ENCODE measurements around the gene XRCC4. TPM values are rescaled to one million over a fixed set of nuclear protein-coding genes. Genes with fewer than 3 reads are reported as not detected.

XRCC4 gene
- total and polyA plus RNA-seq, 2 of the 8 experiments (the other 6 are each of a cell fraction or from before 2014, with no cell fraction given), result 3.0 to 8.3 TPM

DNA sequence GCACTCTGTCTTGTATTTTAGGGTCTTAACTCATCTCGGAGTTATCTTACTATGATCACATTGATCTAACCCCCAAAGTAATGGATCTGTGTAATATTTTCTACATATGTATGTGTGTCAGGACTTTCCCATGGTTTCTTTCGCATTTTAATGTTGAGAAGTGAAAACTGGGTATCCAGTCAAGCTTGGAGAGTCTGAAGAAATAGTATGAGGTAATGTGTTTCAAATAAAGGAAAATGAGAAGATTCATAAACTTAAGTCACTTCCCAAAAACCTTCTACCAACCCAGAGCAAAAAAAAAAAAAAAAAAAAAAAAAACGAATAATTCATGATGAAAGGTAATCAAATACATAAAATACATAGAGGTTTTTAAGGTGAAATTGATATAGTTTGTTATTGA is 206.4 kb downstream of the XRCC4 start:
- Histone ChIP-seq H3K18ac (ENCODE audit: extremely low read depth, low read length) (no peak overlapping the region), H3K4me3 (ENCODE audit: extremely low read depth in 1 of 4, insufficient read depth in 2 of 4, low read depth in 3 of 4, low read length in 4 of 4) (no peak overlapping the region), H2AFZ (ENCODE audit: low read length) (no peak overlapping the region), H3K4me1 (replicated peaks in 1 of 4; ENCODE audit: control insufficient read depth in 3 of 4, insufficient read depth in 4 of 4, low read length in 3 of 4) (no peaks in the 10 kb centered on the region), H4K5ac (ENCODE audit: insufficient read length, low read depth, low read length) (no peak overlapping the region), H3K56ac (replicated peaks; ENCODE audit: insufficient read length, low read depth, low read length) (no peak overlapping the region), H2BK20ac (ENCODE audit: low read length) (no peak overlapping the region), H3K9ac (replicated peaks in 1 of 4; ENCODE audit: extremely low read depth in 1 of 4, low read depth in 3 of 4, low read length in 3 of 4) (no peak overlapping the region), H3K79me1 (ENCODE audit: low read depth, low read length) (no peaks in the 10 kb centered on the region), H2BK12ac (ENCODE audit: low read depth, low read length) (no peak overlapping the region), H2BK120ac (replicated peaks; ENCODE audit: low read depth, low read length) (no peak overlapping the region), H3K14ac (ENCODE audit: insufficient read length) (no peak overlapping the region), H3K27me3 (replicated peaks in 1 of 4; ENCODE audit: control insufficient read depth in 3 of 4, extremely low read depth in 1 of 4, insufficient read depth in 3 of 4, low read length in 3 of 4) (no peaks in the 10 kb centered on the region), H3K27ac (ENCODE audit: low read depth, low read length) (no peak overlapping the region), H4K91ac (replicated peaks; ENCODE audit: insufficient read length, low read length) (no peak overlapping the region), H2AK5ac (ENCODE audit: low read depth, low read length) (no peak overlapping the region), H3K4ac (replicated peaks; ENCODE audit: insufficient read length, low read depth, low read length) (no peak overlapping the region), H3K79me2 (ENCODE audit: control insufficient read depth in 1 of 2, insufficient read depth in 2 of 2, low read length in 2 of 2) (no peaks in the 10 kb centered on the region), H4K20me1 (replicated peaks in 1 of 2; ENCODE audit: control insufficient read depth in 1 of 2, insufficient read depth in 2 of 2, low read length in 2 of 2) (no peaks in the 10 kb centered on the region), H3K23me2 (ENCODE audit: low read depth, low read length) (no peaks in the 10 kb centered on the region), H3K9me3 (ENCODE audit: insufficient read depth in 2 of 2, low read depth in 1 of 2, low read length in 1 of 2) (no peaks in the 10 kb centered on the region), H3K4me2 (ENCODE audit: insufficient read depth in 1 of 2, low read depth in 2 of 2, low read length in 2 of 2) (no peak overlapping the region), H3K36me3 (ENCODE audit: control insufficient read depth in 2 of 4, insufficient read depth in 4 of 4, low read length in 3 of 4) (no peaks in the 10 kb centered on the region), H2BK5ac (ENCODE audit: low read depth, low read length) (no peak overlapping the region), H3K23ac (ENCODE audit: insufficient read length) (no peak overlapping the region), H2BK15ac (ENCODE audit: low read length) (no peak overlapping the region), H4K8ac (ENCODE audit: extremely low read depth, insufficient read depth, low read length) (no peak overlapping the region)
- CTCF ChIA-PET (ENCODE audit: partially characterized antibody), result no interaction called here
- whole genome bisulfite sequencing, 2 experiments (ENCODE audit: extremely low coverage in 1 of 2, insufficient coverage in 1 of 2, insufficient read length in 1 of 2, insufficient replicate concordance in 2 of 2, low coverage in 1 of 2, low lambda C conversion rate in 2 of 2, missing lambda C conversion rate in 1 of 2), result 91% methylated on average over 3 of the region's 3 CpGs; no CpG with 5 or more reads in 1 of the 2 experiments
- DNase-seq (ENCODE audit: low read depth in 1 of 2, low spot score in 2 of 2) (no peak), FAIRE-seq (no peak)
- POLR2A ChIA-PET (ENCODE audit: partially characterized antibody), result no interaction called here
- no peak for TF ChIP-seq SIN3A (conservative IDR thresholded peaks at IDR 0.05 in 1 of 2, IDR thresholded peaks at IDR 0.05 in 1 of 2; ENCODE audit: low read depth in 1 of 2, low read length in 2 of 2)
- no peak for TF ChIP-seq SIX5 (IDR thresholded peaks at IDR 0.05; ENCODE audit: low read depth, low read length)
- TF ChIP-seq FOSL1 (IDR thresholded peaks at IDR 0.05; ENCODE audit: insufficient read depth, low read depth, low read length), result no peak
- no peak for TF ChIP-seq NANOG (IDR thresholded peaks at IDR 0.05; ENCODE audit: insufficient read depth, low read depth, low read length, poor library complexity, severe bottlenecking)
- no peak for TF ChIP-seq SIRT6 (IDR thresholded peaks at IDR 0.05; ENCODE audit: low read length)
- no peak for TF ChIP-seq NRF1 (IDR thresholded peaks at IDR 0.05; ENCODE audit: low read depth, low read length)
- no peak for TF ChIP-seq CEBPB (IDR thresholded peaks at IDR 0.05; ENCODE audit: low read depth, low read length)
- TF ChIP-seq RXRA (IDR thresholded peaks at IDR 0.05; ENCODE audit: insufficient read depth, low read depth, low read length), result no peak
- no peak for TF ChIP-seq KDM4A (IDR thresholded peaks at IDR 0.05; ENCODE audit: low read depth, low read length, severe bottlenecking)
- TF ChIP-seq RFX5 (IDR thresholded peaks at IDR 0.05; ENCODE audit: borderline replicate concordance, low read depth, low read length), result no peak
- no peak for TF ChIP-seq RNF2 (IDR thresholded peaks at IDR 0.05; ENCODE audit: borderline replicate concordance, low read depth, low read length, missing control alignments, poor library complexity, severe bottlenecking)
- no peak for TF ChIP-seq KDM5A (IDR thresholded peaks at IDR 0.05; ENCODE audit: low read length)
